HUES48 (cell line): Measurements from ENCODE around the gene TWIST2.

ENCODE experiments used
- H3K27ac ChIP-seq: one replicate; pipeline ENCODE4 v1.7.0; 2013; ENCODE audit warnings: low read depth, low read length, inconsistent platforms
- H3K27me3 ChIP-seq: 2 replicates; pipeline ENCODE4 v1.6.1; 2013; ENCODE audit warnings: mild to moderate bottlenecking, low read length; ENCODE audit not compliant: control insufficient read depth, insufficient read depth
- H3K36me3 ChIP-seq: 2 replicates; pipeline ENCODE4 v1.6.1; 2013; ENCODE audit warnings: low read length; ENCODE audit not compliant: control insufficient read depth, insufficient read depth
- H3K4me1 ChIP-seq: 2 replicates; pipeline ENCODE4 v1.6.1; 2013; ENCODE audit warnings: mild to moderate bottlenecking, low read length; ENCODE audit not compliant: control insufficient read depth, insufficient read depth
- H3K4me3 ChIP-seq: 2 replicates; pipeline ENCODE4 v1.5.1; 2013; ENCODE audit warnings: mild to moderate bottlenecking, low read depth, low read length
- H3K9ac ChIP-seq: 2 replicates; pipeline ENCODE4 v1.6.1; 2013; ENCODE audit warnings: mild to moderate bottlenecking, low read depth, low read length, moderate library complexity
- H3K9me3 ChIP-seq: 2 replicates; pipeline ENCODE4 v1.6.1; 2013; ENCODE audit warnings: low read length; ENCODE audit not compliant: control insufficient read depth, insufficient read depth

Gene TWIST2

DNA sequence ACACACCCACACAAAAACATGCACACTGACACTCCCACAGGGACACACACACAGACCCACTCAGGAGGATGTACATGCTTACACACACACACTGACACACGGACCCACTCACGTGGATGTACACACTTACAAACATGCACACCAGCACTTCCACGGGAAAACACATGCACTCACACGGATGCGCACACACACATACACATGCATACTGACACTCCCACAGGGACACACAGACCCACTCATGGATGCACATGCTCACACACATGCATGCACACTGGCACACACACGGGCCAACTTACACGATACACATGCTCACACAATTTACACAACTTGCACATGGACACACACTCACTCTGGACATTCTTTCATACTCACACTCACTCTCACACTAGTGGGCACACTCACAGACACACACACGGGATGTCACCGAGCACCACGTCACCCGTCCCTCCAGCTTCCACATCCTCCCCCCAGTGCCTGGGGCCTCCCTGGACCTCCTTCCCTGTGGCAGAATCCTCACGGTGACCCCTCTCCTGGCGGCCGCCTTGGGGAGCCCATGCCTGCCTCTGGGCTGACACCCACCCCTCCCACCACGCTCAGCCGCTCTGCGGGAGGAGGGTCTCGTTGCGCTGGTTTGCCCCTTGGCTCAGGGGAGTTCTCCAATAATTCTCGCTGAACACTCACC lies 58.5 kb downstream of the TWIST2 start:
- Histone ChIP-seq H3K9me3 (peaks cover 5% of the 10 kb centered on the region; the same call in 1 of the 2 replicates), H3K27ac (no peak overlapping the region), H3K9ac (no peak overlapping the region), H3K4me3 (no peak overlapping the region), H3K36me3 (no peaks in the 10 kb centered on the region), H3K4me1 (no peaks in the 10 kb centered on the region), H3K27me3 (no peaks in the 10 kb centered on the region)

DNA sequence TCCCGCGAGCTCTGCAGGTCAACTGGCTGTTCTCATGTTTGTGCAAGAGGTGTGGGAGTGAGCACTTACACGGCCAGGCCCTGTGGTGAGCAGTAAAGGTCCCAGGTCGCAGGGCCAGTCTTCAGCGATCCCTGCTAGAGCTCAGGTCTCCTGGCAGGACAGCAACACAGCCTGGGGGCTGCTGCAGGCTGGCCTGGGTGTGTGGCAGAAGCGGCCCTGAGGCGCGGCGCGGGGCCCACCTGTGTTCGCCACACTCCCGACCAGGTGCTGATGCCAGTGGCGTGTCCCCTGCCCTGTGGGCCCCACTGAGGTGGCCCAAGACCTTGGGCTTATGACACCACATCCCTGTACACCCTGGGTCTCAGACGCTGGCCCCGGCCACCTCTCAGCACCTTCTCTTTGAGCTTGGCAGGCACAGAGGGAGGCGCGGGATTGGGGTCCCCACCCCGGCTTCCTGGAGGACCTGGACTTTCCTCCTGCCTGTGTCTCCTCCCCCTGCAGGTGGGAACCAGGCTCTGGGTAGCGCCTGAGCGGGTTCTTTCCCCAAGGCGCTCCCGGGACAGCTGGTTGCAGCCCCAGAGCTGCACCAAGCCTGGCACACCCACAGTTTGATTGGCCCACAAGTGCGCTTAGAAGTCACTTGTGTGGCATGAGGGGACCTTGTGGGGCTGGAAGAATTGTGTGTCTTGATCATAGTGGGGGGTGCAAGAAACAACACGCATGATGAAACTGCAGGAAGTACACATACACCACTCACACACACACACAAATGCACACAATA lies 59.2 kb downstream of the TWIST2 start:
- no peaks in the 10 kb centered on the region for H3K27me3 ChIP-seq
- peaks cover 5% of the 10 kb centered on the region; the same call in 1 of the 2 replicates for H3K9me3 ChIP-seq
- no peaks in the 10 kb centered on the region for H3K36me3 ChIP-seq
- H3K27ac ChIP-seq = no peak overlapping the region
- H3K9ac ChIP-seq = no peak overlapping the region
- no peaks in the 10 kb centered on the region for H3K4me1 ChIP-seq
- no peak overlapping the region for H3K4me3 ChIP-seq

DNA sequence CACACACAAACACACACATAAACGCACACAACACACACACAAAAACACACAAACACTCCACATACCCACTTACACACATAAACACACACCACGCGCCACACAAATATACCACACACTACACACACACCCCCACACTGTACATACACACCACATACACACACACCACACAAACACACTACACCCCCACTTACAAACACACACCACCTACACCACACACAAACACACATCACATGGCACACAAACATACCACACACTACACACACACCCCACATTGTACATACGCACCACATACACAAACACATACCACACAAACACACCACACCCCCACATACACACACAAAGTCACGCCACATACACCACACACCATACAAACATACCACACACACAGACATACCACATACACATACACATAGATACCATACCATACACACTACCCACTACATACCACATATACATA lies 59.9 kb downstream of the TWIST2 start:
- Histone ChIP-seq H3K4me3 (no peak overlapping the region), H3K9ac (no peak overlapping the region), H3K4me1 (no peaks in the 10 kb centered on the region), H3K27me3 (no peaks in the 10 kb centered on the region), H3K36me3 (no peaks in the 10 kb centered on the region), H3K9me3 (peaks cover 5% of the 10 kb centered on the region; the same call in 1 of the 2 replicates), H3K27ac (no peak overlapping the region)

DNA sequence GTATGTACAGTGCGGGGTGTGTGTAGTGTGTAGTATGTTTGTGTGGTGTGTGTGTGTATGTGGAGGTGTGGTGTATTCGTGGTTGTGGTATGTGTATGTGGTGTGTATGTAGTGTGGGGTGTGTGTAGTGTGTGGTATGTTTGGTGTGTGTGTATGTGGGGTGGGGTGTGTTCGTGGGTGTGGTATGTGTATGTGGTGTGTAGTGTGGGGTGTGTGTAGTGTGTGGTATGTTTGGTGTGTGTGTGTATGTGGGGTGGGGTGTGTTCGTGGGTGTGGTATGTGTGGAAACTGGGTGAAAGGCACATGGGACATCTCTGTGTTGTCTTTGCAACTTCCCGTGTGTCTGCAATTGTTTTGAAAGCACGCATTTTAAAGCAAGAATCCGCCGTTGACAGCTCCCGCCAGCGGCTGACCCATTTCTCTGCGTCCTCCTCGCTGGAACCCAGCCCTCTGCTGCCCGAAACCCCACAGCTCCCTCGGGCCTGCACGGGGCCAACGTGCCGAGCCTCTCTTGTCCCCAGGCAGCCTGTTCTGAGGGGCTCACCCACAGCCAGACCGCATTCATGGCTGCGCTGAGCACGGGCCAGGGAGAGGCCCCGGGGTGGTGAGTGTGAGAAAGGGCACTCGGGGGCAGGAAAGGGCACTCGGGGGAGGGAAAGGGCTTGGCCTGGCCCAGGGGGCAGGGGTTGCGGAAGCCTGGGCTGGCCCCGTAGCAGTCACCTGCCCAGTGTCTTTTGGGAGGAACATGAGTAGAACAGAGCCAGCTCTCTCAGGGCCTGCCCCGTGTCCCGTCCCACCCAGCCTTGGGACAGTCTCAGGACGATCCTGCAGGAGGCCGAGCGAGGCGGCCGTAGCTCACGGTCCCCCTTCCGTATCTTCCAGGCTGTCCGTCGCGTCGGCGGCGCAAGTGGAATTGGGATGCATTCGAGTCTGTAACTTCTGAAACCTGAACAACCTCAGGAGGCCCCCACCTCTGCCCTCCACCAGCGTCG lies 61.4 kb downstream of the TWIST2 start:
- H3K4me3 ChIP-seq = no peak overlapping the region
- H3K9ac ChIP-seq = no peak overlapping the region
- H3K4me1 ChIP-seq = no peaks in the 10 kb centered on the region
- no peak overlapping the region for H3K27ac ChIP-seq
- H3K36me3 ChIP-seq = no peaks in the 10 kb centered on the region
- H3K27me3 ChIP-seq = no peaks in the 10 kb centered on the region
- peaks cover 5% of the 10 kb centered on the region; the same call in 1 of the 2 replicates for H3K9me3 ChIP-seq

DNA sequence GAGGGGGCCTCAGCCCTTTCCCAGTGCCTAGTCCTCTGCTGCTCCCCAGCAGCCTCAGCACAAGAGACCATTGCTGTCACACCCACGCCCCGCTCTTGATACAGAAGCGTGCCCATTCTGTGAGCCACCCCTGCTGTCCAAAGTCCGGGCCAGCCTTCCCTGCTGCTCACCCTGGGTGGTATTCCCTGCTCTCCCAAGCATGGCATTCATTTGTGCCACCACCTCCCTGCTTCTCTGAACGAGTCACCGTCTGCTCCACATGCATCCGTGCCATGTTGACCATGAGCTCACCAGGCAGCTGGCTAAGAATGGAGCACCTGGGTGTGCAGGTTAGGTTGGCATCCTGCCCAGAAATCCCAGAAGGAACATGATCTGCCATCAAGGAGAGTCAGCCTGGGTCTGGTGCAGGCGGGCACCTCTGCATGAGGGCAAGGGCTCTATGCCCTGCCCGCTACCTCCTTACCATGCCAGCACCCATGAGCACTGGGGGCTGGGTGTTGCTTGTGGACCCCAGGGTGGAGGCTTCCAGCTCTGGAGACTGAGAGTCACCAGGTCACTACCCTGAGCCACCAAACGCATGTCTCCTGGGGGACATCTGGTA lies 63.0 kb downstream of the TWIST2 start:
- no peak overlapping the region for H3K27ac ChIP-seq
- H3K4me3 ChIP-seq = no peak overlapping the region
- no peaks in the 10 kb centered on the region for H3K36me3 ChIP-seq

DNA sequence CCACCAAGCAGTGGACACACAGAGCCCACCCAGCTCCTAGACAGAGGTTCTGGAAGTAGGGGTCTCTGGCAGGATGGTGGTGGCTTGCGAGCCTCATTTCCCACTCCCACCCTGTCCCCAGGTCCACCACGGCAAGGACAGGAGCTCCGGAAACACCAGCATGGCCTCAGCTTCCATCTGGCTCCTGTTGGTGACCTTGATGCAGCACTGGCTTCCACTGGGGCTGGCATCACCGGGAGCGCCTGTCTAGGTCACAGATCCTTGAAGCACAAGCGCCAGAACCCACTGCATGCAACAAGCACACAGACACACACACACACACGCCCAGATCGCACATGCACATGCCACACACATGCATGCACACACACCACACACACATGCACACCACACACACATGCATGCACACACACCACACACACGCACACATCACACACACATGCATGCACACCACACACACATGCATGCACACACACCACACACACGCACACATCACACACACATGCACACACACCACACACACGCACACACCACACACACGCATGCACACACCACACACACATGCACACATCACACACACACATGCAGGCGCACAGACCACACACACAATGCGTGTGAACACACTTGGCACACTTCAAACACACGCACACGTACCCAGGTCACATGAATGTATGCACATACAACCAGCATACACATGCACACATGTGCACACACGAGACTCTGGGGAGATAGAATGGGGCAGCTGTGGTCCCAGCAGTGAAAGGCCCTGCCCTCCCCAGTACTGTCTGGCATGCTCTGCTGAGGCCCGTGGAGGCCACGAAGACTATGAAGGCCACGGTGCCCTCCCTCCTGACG lies 63.7 kb downstream of the TWIST2 start:
- no peak overlapping the region for H3K4me3 ChIP-seq
- H3K27ac ChIP-seq = no peak overlapping the region
- H3K9me3 ChIP-seq = peaks cover 5% of the 10 kb centered on the region; the same call in 1 of the 2 replicates
- no peaks in the 10 kb centered on the region for H3K4me1 ChIP-seq
- H3K27me3 ChIP-seq = no peaks in the 10 kb centered on the region
- H3K36me3 ChIP-seq = no peaks in the 10 kb centered on the region
- no peak overlapping the region for H3K9ac ChIP-seq

More for the DNA sequence above, 63.0 kb downstream of the TWIST2 start:
- no peaks in the 10 kb centered on the region for H3K27me3 ChIP-seq
- H3K4me1 ChIP-seq = no peaks in the 10 kb centered on the region
- peaks cover 5% of the 10 kb centered on the region; the same call in 1 of the 2 replicates for H3K9me3 ChIP-seq
- no peak overlapping the region for H3K9ac ChIP-seq

DNA sequence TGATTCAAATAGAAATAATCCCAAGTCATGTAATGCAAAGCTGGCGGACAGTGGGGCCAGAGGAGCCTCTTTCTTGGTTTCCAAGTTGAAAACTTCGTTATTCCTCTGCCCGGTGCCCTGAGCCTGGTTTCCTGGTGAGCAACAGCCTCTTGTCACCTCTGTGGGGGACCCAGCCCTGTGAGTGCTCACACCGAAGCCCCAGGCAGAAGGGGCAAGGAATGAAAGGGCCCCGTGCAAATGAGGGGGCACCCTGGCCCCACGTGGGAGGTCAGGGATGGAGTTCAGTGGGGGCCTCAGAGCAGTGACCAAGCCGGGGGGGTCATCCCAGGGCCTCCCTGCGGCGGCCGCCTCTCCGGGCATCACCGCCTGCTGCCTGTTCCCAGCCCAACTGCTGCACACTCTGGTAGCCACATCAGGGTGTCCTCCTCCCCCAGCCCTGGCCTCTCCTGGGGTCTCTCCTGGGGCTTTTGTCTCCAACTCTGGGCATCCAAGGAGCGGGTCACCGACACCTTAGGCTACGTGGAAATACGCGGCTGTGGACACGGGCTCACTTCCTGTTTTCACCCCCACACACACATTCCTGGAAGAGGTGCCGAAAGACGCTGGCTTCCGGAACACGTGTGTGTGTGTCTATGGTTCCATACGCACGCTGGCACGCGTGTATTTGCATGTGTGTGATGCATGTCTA lies 64.5 kb downstream of the TWIST2 start:
- Histone ChIP-seq H3K9me3 (peaks cover 5% of the 10 kb centered on the region; the same call in 1 of the 2 replicates), H3K27me3 (no peaks in the 10 kb centered on the region), H3K4me3 (no peak overlapping the region), H3K27ac (no peak overlapping the region), H3K9ac (no peak overlapping the region), H3K36me3 (no peaks in the 10 kb centered on the region), H3K4me1 (no peaks in the 10 kb centered on the region)

DNA sequence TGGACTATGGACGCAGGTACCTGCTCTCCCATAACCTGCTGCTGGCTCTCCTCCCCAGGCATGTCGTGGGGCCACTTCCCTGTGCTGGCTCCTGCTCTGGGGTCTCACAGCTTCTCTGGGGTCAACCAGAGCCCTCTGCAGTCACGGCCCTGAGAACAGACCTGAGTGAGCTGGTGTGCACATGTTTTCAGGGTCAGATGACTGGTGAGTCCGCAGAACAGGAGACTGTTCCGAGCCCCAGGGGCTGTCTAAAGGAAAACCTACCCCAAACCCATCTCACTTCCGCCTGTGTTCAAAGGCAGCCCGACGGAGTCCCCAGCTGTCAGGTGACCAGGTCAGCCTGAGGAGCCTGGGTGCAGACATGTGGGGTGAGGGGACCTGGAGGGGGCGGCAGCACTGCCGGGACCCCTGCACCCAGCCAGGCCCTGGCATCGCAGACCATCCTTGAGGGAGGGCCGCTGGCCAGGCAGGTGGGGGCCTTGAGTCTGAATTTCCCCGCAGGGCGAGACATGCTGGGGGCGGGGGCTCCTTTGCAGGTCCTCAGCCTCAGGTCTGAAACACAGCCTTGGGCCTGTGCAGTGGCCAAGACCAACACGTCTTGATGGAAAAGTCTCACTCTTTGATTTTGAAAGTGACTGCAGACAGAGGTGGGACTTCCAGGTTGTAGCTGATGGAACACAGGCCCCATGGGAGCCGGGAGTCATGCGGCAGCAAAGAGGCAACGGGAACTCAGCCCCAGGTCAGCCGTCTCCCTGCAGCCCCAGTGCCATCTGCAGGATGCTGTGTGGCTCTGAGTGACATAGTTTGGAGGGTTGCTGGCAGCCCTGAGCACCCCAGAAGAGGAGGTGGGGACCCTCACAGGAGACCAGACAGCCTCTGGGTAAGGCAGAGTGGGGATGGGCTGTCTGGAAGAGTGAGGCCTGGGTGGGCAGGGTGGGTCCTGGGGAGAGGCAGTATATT lies 65.3 kb downstream of the TWIST2 start:
- Histone ChIP-seq H3K4me1 (no peaks in the 10 kb centered on the region), H3K36me3 (no peaks in the 10 kb centered on the region), H3K27ac (no peak overlapping the region), H3K9ac (no peak overlapping the region), H3K9me3 (peaks cover 5% of the 10 kb centered on the region; the same call in 1 of the 2 replicates), H3K27me3 (no peaks in the 10 kb centered on the region), H3K4me3 (no peak overlapping the region)
